IPS-11a (cell line): Measurements from ENCODE around the gene MEGF10.
"Not testable (repeated sequence)": the region's sequence is repeated elsewhere in the genome, so short reads cannot be mapped to it uniquely, and the experiment has no call there.

Experiments
- H3K4me3 ChIP-seq: one replicate; pipeline ENCODE4 v1.5.1; 2013; ENCODE audit warnings: low read depth, low read length, control low read depth

The MEGF10 gene

DNA sequence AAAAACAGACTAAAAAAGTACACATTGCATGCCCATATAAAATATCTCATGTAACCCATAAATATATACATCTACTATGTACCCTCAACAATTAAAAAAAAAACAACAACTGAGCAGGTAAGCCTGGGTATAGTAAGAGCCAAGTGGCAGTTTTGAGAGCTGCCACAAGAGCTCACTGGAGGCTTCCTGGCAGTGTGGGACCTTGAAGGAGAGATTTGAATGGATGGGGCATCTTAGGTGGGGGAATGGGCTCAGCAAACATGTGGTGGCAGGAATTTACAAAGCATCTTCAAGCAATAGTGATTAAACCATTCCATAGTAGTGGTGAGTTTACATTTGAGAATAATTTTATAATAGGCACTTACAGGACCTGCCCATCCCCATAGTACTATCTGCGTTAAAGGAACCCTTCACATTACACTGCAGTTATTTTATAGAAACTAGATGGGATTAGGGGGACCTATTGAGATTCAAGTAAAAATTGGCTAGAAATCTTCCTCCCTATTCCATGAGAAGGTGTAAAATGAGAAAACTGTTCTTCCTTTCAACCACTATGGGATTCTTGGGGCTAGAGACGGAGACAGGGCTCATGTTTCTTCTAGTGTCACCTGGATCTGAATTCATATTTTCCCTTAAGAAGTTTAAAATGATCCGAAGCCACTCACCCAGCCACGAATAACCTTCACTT is 6.9 kb downstream of the MEGF10 start:
- H3K4me3 ChIP-seq = no peak overlapping the region

DNA sequence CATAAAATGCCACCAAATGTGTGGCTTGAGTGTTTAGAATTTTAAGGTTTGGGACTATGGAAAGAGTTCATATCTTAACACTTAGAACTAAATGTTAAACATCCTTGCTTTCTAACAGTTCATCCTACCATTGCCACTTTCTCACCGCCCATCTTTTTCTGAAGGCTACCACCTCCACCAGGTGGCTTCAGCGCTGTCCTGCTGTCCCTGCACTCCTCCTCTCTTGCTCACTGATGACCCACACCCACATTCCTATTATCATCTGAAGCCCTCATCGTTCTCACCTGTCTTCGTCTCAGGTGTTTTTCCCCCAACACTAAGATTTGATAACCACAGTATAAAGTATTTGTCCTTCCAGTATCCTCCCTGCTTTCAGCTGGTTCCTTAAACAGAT is 7.4 kb downstream of the MEGF10 start:
- no peak overlapping the region for H3K4me3 ChIP-seq

DNA sequence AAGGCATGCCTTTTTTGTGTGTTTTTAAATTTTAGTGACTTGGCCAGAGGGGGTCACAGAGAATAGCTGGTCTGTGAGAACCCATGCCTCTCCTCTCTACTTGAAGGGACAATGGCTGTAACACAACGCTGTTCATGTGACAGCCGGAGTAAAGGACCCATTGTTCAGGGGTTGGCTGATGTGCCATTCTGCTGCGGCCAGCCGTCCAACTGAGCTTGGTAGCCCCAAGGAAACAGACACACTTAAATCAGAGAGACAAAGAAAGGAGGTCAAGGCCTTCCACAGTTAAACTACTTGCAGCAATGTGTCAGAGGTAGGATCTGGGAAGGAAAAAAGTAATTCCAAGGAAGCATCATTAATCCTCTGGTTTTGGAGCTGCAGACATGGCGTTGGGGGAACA is 8.1 kb downstream of the MEGF10 start:
- H3K4me3 ChIP-seq = no peak overlapping the region

DNA sequence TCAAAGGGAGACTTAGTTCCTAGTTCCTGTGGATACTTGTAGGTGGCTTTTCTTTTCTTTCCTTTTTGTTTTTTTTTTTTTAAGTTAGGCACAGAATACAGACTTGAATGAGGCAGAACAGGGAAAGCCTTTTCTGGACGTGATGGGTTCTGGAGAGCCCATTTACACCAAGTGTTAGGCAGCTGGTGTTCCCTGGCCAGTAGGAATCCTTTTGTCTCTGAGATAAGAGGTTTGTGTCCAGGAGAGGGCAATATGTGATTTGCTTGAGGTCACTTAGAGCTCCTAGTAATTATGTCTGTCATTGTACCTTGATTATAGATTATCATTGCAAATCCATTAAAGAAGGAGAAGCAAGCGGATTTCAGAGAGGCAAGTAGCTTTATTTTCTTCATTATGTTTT is 9.1 kb downstream of the MEGF10 start:
- H3K4me3 ChIP-seq = no peak overlapping the region

DNA sequence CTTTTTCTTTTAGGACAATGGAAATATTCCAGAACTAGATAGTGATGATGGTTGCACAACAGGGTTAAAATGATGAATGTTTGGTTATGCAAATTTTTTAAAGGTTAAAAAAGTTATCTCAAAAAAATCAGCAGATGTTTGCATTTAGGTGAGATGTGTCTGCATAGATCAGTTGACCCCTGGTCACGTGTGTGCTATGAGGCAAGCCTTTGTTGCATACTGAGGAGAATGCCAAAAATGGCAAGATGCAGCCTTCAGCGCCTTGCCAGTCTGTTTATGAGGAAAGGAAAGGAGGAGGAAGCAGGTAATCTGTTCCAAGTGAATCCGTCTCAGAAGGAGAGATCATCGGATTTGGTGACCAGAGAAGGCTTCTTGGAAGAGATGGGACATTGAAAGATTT is 11.9 kb downstream of the MEGF10 start:
- no peak overlapping the region for H3K4me3 ChIP-seq

DNA sequence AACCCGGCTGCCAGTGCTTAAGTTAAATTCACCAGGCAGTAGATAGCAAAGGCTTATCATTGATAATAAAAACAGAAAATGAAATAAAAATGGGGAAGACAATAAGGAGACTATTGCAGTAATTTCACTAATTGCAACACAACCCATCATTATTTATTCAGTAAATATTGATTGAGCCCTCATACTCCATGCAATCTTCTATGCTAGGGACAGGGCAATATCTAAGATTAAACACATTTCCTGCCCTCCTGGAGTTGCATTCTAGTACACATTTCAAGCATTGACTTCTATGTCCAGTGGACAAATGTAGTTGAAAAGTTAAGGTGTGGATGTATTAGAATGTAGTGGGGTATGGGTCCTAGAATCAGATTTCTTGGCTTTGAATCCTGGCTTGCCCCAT is 12.8 kb downstream of the MEGF10 start:
- no peak overlapping the region for H3K4me3 ChIP-seq

DNA sequence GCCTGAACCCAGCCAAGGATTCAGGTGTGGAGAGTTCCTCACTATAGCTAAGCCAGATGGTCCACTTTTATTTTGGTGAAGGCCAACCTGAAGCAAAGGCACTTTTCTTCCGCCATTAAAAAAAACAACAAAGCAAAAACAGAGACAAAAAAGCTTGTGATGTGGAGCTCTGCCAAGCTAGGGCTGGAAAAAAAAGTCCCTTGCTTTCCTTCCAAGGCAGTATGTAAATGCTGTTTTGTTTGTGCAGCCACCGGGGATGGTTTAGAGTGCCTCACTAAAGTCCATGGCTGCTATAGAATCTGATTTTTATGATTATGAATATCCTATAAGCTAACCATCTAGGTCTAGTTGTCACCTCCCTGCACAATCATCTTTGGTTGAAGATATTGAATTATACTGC is 14.9 kb downstream of the MEGF10 start:
- H3K4me3 ChIP-seq = no peak overlapping the region

DNA sequence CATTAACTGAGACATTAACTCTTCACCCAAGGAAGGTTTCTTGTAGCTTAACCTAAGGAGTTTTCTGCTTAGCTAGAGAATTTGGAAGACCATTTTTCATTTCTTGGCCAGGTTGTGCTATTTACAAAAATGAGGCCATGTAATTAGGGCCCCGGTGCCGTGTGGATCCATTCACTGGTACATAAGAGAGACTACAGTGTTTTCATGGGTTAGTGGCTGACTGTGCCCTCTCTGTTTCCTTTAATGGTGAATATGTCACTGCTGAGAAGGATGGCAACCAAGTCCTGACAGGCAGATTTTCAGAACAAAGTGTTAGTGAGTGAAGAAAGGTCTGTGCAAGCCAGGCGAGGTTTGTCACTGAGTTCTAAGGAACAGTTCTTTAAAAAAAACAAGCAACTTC is 15.4 kb downstream of the MEGF10 start:
- H3K4me3 ChIP-seq = no peak overlapping the region

DNA sequence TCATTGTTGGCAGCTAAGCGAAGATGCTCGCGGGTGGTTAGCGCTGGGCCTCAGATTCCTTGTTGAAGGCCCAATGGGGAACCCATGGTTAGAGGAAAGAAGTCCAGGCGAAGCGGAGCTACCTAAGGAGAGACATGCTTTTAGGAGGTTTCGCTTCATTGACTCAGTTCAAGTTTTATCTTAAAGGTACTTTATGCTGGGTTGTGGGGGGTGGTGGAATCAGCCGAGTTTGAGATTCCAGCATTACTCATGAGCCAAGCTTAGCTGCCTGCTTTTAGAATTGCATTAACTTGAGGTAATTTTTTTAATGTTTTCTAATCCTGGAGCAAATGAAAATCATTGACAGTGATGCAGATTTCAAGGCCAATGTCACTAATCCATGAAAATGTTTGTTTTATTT is 16.1 kb downstream of the MEGF10 start:
- H3K4me3 ChIP-seq = no peak overlapping the region

DNA sequence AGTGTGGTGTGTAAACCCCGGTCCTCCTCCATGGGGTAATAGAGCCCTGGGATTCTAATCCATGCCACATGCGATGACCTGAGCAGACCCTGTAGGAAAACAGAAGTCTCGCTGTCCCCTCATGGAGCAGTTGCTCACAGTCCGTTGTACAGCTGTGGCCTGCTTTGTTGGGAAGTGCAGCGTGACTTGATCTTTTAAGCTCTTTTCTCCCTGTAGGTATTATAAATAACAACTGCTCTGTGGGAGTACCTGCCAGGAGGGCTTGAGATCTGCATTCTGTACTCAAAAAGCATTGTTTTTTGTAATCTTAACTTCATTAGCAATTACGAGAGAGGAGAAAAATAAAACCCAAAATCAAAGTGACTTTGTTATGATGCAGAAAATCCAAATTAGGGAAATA is 17.3 kb downstream of the MEGF10 start:
- no peak overlapping the region for H3K4me3 ChIP-seq

DNA sequence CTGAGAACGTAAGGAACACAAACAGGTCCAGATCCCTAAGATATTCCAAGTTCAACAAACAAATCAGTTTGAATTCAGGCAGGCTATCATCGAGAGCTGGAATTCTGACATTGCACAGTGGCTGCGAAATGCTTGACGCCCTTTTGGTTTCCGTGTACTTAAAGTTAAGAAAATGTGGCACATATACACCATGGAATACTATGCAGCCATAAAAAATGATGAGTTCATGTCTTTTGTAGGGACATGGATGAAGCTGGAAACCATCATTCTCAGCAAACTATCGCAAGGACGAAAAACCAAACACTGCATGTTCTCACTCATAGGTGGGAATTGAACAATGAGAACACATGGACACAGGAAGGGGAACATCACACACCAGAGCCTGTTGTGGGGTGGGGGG is 17.7 kb downstream of the MEGF10 start:
- H3K4me3 ChIP-seq = not testable (repeated sequence)

DNA sequence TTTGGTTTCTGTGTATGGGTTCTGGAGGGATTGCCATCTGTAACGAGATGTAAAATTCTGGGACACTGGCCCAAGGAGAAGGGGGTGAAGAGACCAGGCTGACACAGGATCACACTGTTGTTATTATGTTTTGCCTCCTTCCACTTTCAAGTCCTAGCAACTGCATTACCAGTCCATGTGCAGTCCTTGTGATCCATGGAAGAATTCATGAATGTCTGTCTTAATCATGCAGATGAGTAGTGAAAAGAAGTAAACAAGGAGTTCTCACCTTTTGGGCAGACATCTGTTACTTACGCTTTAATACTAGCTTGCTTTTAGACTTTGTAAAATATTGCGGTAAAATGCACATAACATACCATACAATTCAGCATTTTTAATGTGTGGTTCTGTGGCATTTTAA is 18.3 kb downstream of the MEGF10 start:
- no peak overlapping the region for H3K4me3 ChIP-seq

DNA sequence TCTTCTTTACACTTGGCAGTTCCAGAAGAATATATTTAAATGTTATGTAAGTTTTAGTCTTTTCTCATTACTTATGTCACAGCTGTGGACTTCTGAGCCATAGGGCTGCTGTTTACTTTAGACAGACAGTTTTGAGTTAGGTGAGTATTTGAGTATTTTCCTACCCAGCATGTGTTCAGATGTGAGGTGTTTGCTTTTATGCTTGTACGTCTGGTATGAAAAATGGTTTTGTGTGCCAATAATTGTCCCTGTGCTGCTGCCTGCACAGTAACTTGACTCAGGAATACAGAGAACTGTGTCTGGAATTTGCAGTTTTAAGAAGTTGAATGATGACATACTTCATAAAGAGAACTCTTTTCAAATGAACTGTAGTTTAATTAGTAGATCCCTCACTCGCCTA is 20.8 kb downstream of the MEGF10 start:
- no peak overlapping the region for H3K4me3 ChIP-seq

DNA sequence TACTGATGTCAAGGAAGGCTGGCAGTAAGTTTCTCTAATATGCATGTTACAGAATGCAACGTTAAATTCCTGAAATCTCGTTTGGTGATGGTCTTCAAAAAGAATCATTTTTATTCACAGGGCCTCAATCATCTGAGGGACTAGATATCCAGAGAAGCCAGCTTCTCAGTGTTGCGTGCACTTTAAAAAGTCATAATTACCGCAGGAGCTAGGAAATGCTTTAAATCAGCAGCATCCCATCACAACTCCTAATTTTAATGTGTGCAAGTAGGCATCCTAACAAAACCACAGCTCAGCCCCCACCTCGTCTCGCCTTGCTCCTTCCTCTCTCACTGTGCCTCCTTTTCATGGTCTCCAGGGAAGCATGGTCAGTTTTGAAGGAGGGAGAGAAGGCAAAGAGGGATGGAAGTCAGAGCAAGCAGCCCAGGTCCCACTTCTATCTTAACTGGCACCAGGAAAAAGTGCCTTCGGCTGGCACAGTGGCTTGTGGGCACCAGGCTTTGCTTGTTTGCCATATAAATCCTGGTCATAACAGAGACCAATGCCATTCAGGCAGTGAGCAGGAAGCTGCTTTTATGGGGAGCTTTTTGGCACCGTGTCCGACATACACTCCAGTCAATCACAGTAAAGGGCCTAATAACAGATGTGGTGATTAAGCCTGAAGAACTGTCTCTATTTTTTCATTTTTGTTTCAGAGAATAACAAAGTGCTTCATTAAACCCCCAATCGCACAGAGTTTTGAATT is 21.4 kb downstream of the MEGF10 start:
- no peak overlapping the region for H3K4me3 ChIP-seq

DNA sequence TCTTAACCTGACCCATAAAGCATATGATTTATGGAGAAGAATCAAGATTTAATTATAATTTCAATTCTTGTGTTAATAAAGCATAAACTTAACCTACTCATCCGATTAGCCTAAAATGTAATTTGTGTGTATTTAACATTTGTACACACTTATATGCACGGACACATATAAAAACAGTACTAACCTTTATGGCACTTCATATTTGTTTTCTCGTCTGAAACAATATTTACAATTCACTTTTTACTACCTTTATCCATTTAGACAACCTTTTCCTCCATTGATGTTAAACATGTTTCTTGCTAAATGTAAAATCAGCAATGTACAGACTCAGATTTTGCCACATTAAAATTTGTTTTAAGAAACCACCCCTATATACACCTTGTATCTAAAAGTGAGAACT is 22.8 kb downstream of the MEGF10 start:
- H3K4me3 ChIP-seq = no peak overlapping the region

DNA sequence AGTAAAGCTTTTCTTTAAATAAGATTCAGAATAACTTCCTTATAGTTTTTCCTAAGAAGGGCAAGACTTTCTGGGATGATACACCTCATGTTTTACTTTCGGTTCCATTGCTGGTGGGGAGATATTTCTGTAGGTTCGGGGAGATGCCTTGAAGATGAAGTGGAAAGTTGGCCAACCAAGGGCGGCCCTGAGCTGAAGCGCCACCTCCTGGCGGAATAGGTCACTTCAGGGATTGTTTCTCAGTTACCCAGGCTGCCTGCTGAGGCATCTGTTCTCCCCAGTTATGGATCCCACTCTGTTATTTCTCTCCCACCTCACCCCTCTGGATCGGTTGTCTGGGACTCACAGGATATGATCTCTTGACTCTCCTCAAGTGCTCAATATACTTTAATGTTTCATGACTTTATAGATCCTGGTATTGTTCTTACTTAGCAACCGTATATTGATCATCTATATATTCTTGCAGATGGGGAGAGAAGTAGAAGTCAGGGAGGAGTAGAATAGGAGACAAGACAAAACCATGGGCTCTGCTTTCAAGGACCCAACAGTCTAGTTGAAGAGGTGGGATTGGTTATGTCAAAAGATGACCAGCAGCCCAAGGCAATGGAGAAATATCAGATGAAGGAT is 23.4 kb downstream of the MEGF10 start:
- no peak overlapping the region for H3K4me3 ChIP-seq

DNA sequence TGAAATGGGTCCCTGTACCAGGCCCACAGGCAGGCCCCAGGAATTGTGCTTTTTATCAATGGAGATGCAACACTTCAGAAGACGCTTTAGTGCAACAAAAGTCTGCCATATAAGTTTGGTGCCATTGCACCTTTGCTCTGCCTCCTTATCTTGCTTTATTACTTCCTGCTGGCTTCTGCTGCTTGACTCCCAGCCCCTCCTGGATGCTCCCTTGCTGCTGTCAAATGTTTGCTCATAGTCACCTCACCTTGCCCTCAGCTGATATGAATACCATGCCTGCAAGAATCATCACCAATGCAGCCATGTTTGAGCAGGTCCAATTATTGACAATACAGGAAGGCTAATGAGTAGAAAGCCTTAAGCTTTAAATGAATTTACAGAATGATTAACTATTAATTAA is 25.4 kb downstream of the MEGF10 start:
- H3K4me3 ChIP-seq = no peak overlapping the region

DNA sequence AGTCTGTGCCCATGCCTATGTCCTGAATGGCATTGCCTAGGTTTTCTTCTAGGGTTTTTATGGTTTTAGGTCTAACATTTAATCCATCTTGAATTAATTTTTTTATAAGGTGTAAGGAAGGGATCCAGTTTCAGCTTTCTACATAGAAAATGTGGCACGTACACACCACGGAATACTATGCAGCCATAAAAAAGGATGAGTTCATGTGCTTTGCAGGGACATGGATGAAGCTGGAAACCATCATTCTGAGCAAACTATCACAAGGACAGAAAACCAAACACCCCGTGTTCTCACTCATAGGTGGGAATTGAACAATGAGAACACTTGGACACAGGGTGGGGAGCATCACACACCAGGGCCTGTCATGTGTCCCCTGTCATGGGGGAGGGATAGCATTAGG is 26.8 kb downstream of the MEGF10 start:
- not testable (repeated sequence) for H3K4me3 ChIP-seq

DNA sequence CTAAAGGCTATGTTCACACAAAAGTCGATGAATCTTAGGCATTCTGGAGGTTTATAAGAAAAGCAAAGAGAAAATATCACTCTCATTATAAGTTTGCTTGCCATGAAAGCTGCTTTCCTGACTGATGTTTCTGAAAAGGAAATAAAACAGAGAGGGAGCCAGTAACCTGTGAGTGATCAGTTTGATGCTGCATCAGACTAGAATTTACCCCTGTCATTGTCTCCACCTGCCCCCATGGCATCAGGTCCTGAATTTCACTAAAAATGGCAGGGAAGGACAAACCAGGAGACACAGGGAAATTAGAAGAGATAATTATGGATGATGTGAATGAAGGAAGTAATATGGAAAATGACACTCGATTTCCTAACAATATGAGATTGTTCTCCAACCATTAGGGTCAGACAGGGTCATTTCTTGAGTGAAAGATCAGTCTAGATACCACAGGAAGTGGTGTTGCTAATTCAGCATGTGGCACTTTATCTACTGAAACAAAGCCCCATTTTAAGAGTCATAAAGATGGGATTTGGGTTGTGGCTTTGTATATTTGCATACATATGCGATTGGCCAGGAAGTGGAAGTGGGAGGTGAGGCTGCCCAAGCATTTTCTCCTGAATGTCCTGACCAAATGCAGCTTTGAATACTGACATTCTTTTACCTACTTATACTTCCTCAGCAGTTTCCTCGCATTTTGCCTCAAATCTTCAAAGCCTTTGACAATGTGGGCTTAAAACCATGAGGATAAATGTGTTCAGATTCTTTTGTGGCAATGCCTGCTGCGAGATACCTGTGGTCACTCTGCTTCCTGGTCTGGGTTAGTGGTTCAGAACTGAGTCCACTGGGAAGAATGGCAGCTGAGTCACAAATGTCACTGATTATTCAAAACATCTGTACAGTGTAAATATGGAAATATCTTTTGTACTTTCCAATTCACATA is 29.7 kb downstream of the MEGF10 start:
- no peak overlapping the region for H3K4me3 ChIP-seq

DNA sequence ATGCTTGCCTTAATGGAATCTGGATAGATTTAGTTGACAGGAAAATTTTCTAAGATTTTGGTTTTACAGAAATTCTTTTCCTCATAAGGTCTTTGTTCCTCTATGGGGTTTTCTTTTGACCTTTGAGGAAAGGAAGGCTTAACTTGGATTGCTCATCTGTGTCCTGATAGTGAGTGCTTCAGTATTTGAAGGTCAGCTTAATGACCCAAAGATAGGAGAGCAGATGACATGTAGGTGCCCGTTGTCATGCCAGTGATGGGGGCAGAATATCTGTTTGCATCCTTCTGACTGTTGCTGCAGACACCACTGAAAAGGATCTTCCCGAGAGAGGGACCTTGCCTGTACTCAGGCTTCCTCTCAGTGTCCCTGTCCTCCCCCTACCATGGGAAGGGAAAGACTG is 30.9 kb downstream of the MEGF10 start:
- no peak overlapping the region for H3K4me3 ChIP-seq

DNA sequence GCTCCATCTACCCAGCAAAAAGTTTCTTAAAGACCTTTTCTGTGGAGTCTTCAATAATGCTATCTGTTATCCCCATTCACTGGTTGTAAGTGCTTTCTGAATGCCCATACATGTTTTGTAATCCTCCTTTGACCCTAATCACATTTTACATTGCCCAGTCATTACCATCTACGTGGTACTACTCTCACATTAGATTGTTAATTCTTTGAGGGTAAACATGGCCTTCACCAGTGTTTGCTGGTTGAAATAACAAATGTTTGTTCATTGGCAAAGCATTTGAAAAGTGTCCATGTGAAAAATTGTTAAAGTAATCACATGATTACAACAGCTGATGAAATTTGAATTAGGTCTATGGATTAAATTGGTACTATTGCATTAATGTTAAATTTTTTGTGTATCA is 31.8 kb downstream of the MEGF10 start:
- H3K4me3 ChIP-seq = no peak overlapping the region
